Stimulated activated CD4-positive, alpha-beta T cell treated with anti-CD3 and anti-CD28 coated beads, TNF-alpha, amount 100 ng/mL, for 24 hours (primary cell): ENCODE measurements around the gene PTPRCAP.
"Not testable (repeated sequence)": the region's sequence is repeated elsewhere in the genome, so short reads cannot be mapped to it uniquely, and the experiment has no call there.

Experiments
- DNase-seq, 3 experiments: peaks; one replicate each; pipeline ENCODE4 v3.0.0-alpha.2; 2020; ENCODE audit warnings: low read depth in 3 of 3

Gene PTPRCAP

GRCh38 chr11:67409781-67410368 is 27.6 kb downstream of the PTPRCAP start:
- no peak for DNase-seq

- peak in 1 of 3 experiments; percentile 70 for DNase-seq
Measured at GRCh38 chr11:67409261-67409666, 28.2 kb downstream of the PTPRCAP start.

GRCh38 chr11:67408437-67409200 is 28.9 kb downstream of the PTPRCAP start:
- no peak for DNase-seq

GRCh38 chr11:67407688-67408163 is 29.8 kb downstream of the PTPRCAP start:
- DNase-seq, result no peak

- no peak for DNase-seq
Measured at GRCh38 chr11:67406969-67407687, 30.4 kb downstream of the PTPRCAP start.

- no peak for DNase-seq
Measured at GRCh38 chr11:67406420-67406968, 31.0 kb downstream of the PTPRCAP start.

- DNase-seq, result no peak
Measured at GRCh38 chr11:67405688-67406339, 31.7 kb downstream of the PTPRCAP start.

- no peak for DNase-seq
Measured at GRCh38 chr11:67405196-67405567, 32.3 kb downstream of the PTPRCAP start.

- peak in 1 of 3 experiments; percentile 61 for DNase-seq
Measured at GRCh38 chr11:67404515-67405195, 32.8 kb downstream of the PTPRCAP start.

- DNase-seq, result not testable (repeated sequence)
Measured at GRCh38 chr11:67403085-67403484, 34.4 kb downstream of the PTPRCAP start.

GRCh38 chr11:67402192-67402839 is 35.2 kb downstream of the PTPRCAP start:
- DNase-seq, result not testable (repeated sequence)

GRCh38 chr11:67401495-67402191 is 35.8 kb downstream of the PTPRCAP start, which contains the start of gene PPP1CA:
PPP1CA (minus strand) TSS chr11:67401858; CDS start chr11:67401782, 76 bp downstream.
- peak; percentile 81 to 88 (median 88) for DNase-seq

GRCh38 chr11:67400942-67401494 is 36.5 kb downstream of the PTPRCAP start:
- DNase-seq, result no peak

GRCh38 chr11:67400251-67400941 is 37.1 kb downstream of the PTPRCAP start:
- no peak for DNase-seq

- DNase-seq, result no peak
Measured at GRCh38 chr11:67398661-67399563, 38.6 kb downstream of the PTPRCAP start.

- no peak for DNase-seq
Measured at GRCh38 chr11:67397986-67398660, 39.4 kb downstream of the PTPRCAP start.

GRCh38 chr11:67397536-67397935 is 39.9 kb downstream of the PTPRCAP start:
- DNase-seq, result no peak
